Pancreas (tissue), 10 donors: ENCODE results near the gene POLD3. TPM values are rescaled to one million over a fixed set of nuclear protein-coding genes. Genes with fewer than 3 reads are reported as not detected.

ENCODE experiments used
- ATAC-seq, 4 donors: fragments of 200-7000 bp; cut with Tn5 transposase; one replicate each; pipeline versions ENCODE4 v1.8.0 to v1.9.1; 2020; ENCODE audit warnings: mild to moderate bottlenecking in 4 of 4, moderate library complexity in 4 of 4
- DNase-seq, 6 donors: peaks; one replicate each; pipeline ENCODE4 v3.0.0-alpha.2; 2020
- FAIRE-seq: peaks from 2 replicates; lab custom pipeline; 2012; peaks lifted over from hg19 to GRCh38; lab: Jason Lieb, UNC
- H3K27ac ChIP-seq, 4 donors: fragments of 200-600 bp; sonication (generic); 1 replicate in 3 of 4; 2 replicates in 1 of 4; pipeline versions ENCODE4 v1.5.0 to v1.8.0; 2020
- H3K27me3 ChIP-seq, 4 donors: fragments of 200-600 bp; one replicate each; pipeline ENCODE4 v1.8.0; 2021
- H3K36me3 ChIP-seq, 3 donors: fragments of 200-600 bp; sonication (generic) in 1 of 3; one replicate each; pipeline versions ENCODE4 v1.5.0 to v1.8.0; 2020 to 2021
- H3K4me1 ChIP-seq, 3 donors: fragments of 200-600 bp; one replicate each; pipeline ENCODE4 v1.8.0; 2021
- H3K4me3 ChIP-seq, 4 donors: fragments of 200-600 bp; sonication (generic) in 2 of 4; one replicate each; pipeline versions ENCODE4 v1.5.0 to v1.8.0; 2020 to 2021
- H3K9me3 ChIP-seq, 4 donors: fragments of 200-600 bp; one replicate each; pipeline ENCODE4 v1.8.0; 2021
- CTCF ChIP-seq, 4 donors: fragments of 200-600 bp; sonication (generic) in 3 of 4; IDR thresholded peaks; one replicate each; pipeline versions ENCODE4 v1.5.0 to v1.8.0; 2021; ENCODE audit warnings: antibody characterized with exemption in 4 of 4
- WGBS, 2 donors: extraction: QIAGEN DNeasy Blood & Tissue Kit; methylation state at CpG; one replicate each; pipeline ENCODE4 v1.1.7; 2013; 5-methylcytosine and 5-hydroxymethylcytosine counted together
- intact Hi-C, 3 donors: fragments of 100-400 bp; cut with DNase I; formaldehyde crosslinking; loops; one replicate each; pipeline versions ENCODE4 v1.11.1 to v1.14.2; 2022
- polyA plus RNA-seq, 2 donors: library from polyadenylated mRNA; stranded (reverse); fragments of 200-250 nt; gene quantifications; one replicate each; pipeline ENCODE4 v1.2.3, GENCODE V29; 2013
- total RNA-seq, 6 donors: library from RNA; stranded (reverse); fragmentation: NEBNext Ultra II Directional in 4 of 6; extraction: Animal tissue kit (Norgen Biotek cat#: 25700) in 4 of 6; gene quantifications; one replicate each; pipeline versions ENCODE4 v1.2.1 to v1.2.4, GENCODE V29; 2021 to 2023
- donor health status: healthy with polysubstance abuse.
- donor health status: DM: no; HTN: no; CAD: no; lungs with moderate emphysema.
- donor health status: DM: no; HTN: no; CAD: no.
- donor health status: control.
- donor health status: control.
- donor health status: Bipolar disorder and iron deficiency.
- donor health status: DM: yes; HTN: yes; CAD: no.
- donor health status: DM: no; HTN: no; CAD: no.
- donor health status: DM: no; HTN: no; CAD: no.
- donor health status: DM: yes; HTN: yes; CAD: no.

Gene POLD3
- total and polyA plus RNA-seq, 8 donors: 7.2 to 14.0 (median 9.6) TPM

GRCh38 chr11:74685338-74685737 lies 93.0 kb downstream of the POLD3 start:
- intact Hi-C loops: no loop called here
- H3K27ac ChIP-seq: no peak overlapping the region
- no peaks in the 10 kb centered on the region for H3K9me3 ChIP-seq
- FAIRE-seq (no peak), DNase-seq (no peak), ATAC-seq (no peak)
- no peaks in the 10 kb centered on the region for H3K27me3 ChIP-seq
- H3K4me1 ChIP-seq: peaks cover 10 to 16% (median 12%) of the 10 kb centered on the region in 3 donors
- no peak for TF ChIP-seq CTCF (IDR thresholded peaks at IDR 0.05)
- no peak overlapping the region for H3K4me3 ChIP-seq
- H3K36me3 ChIP-seq: no peaks in the 10 kb centered on the region

- Histone ChIP-seq H3K27ac (no peak overlapping the region), H3K27me3 (no peaks in the 10 kb centered on the region), H3K9me3 (no peaks in the 10 kb centered on the region), H3K36me3 (no peaks in the 10 kb centered on the region), H3K4me1 (peaks cover 10 to 15% (median 12%) of the 10 kb centered on the region in 3 donors), H3K4me3 (no peak overlapping the region)
- intact Hi-C loops: no loop called here
- WGBS, 2 donors: 93 to 99% methylated on average over 3 of the region's 3 CpGs
- DNase-seq (peak in 2 of 6 donors; percentile 30 to 52), FAIRE-seq (no peak), ATAC-seq (peak in 1 of 4 donors; percentile 10)
- no peak for TF ChIP-seq CTCF (IDR thresholded peaks at IDR 0.05)
Measured at GRCh38 chr11:74685905-74686304, 93.5 kb downstream of the POLD3 start.

- Histone ChIP-seq H3K36me3 (no peaks in the 10 kb centered on the region), H3K4me3 (no peak overlapping the region), H3K4me1 (peaks cover 4 to 7% (median 6%) of the 10 kb centered on the region in 3 donors), H3K27me3 (no peaks in the 10 kb centered on the region), H3K9me3 (no peaks in the 10 kb centered on the region), H3K27ac (no peak overlapping the region)
- DNase-seq (no peak), ATAC-seq (peak in 1 of 4 donors; percentile 15), FAIRE-seq (no peak)
- TF ChIP-seq CTCF (IDR thresholded peaks at IDR 0.05): no peak
- WGBS, 2 donors: 83 to 88% methylated on average over 4 of the region's 4 CpGs
- intact Hi-C loops: no loop called here
Measured at GRCh38 chr11:74686792-74687191, 94.4 kb downstream of the POLD3 start.

GRCh38 chr11:74687237-74688023 lies 95.0 kb downstream of the POLD3 start:
- 81 to 82% methylated on average over 6 of the region's 6 CpGs for WGBS, 2 donors
- no peak for TF ChIP-seq CTCF (IDR thresholded peaks at IDR 0.05)
- Histone ChIP-seq H3K9me3 (no peaks in the 10 kb centered on the region), H3K4me3 (no peak overlapping the region), H3K27ac (no peak overlapping the region), H3K27me3 (no peaks in the 10 kb centered on the region), H3K4me1 (peaks cover 0 to under 1% (median under 1%) of the 10 kb centered on the region in 3 donors), H3K36me3 (no peaks in the 10 kb centered on the region)
- FAIRE-seq (no peak), ATAC-seq (no peak), DNase-seq (no peak)
- intact Hi-C loops: no loop called here

GRCh38 chr11:74689666-74690065 lies 97.3 kb downstream of the POLD3 start:
- intact Hi-C loops: no loop called here
- 98 to 99% methylated on average over 4 of the region's 4 CpGs for WGBS, 2 donors
- no peak overlapping the region for H3K4me3 ChIP-seq
- H3K4me1 ChIP-seq: no peaks in the 10 kb centered on the region
- no peak for TF ChIP-seq CTCF (IDR thresholded peaks at IDR 0.05)
- DNase-seq (no peak), ATAC-seq (no peak), FAIRE-seq (no peak)
- no peaks in the 10 kb centered on the region for H3K36me3 ChIP-seq
- no peaks in the 10 kb centered on the region for H3K27me3 ChIP-seq
- H3K27ac ChIP-seq: no peak overlapping the region
- no peaks in the 10 kb centered on the region for H3K9me3 ChIP-seq
